Keratinocyte (primary cell): ENCODE measurements around the gene PCED1A. TPM values are rescaled to one million over a fixed set of nuclear protein-coding genes. Genes with fewer than 3 reads are reported as not detected.

ENCODE experiments used
- DNase-seq: peaks from one replicate; pipeline ENCODE4 v3.0.0-alpha.2; 2011; ENCODE audit warnings: low read depth, missing footprints, low spot score
- FAIRE-seq: peaks from 2 replicates; lab custom pipeline; 2011; peaks lifted over from hg19 to GRCh38; lab: Jason Lieb, UNC
- H2AFZ ChIP-seq: 2 replicates; pipeline ENCODE4 v1.6.0; 2012; ENCODE audit warnings: low read length, control low read depth, inconsistent platforms; ENCODE audit not compliant: control insufficient read depth
- H3K27ac ChIP-seq: 2 replicates; pipeline ENCODE4 v1.5.1; 2011; ENCODE audit warnings: low read length; ENCODE audit not compliant: control insufficient read depth, insufficient read depth
- H3K27me3 ChIP-seq: 3 replicates; pipeline ENCODE4 v1.6.0; 2011; ENCODE audit warnings: low read length; ENCODE audit not compliant: control insufficient read depth, insufficient read depth; ENCODE audit errors: extremely low read depth
- H3K36me3 ChIP-seq, 2 experiments: 2 replicates in 1 of 2; 3 replicates in 1 of 2; pipeline ENCODE4 v1.5.1; 2011; ENCODE audit warnings: low read length in 2 of 2, mild to moderate bottlenecking in 1 of 2; ENCODE audit not compliant: control insufficient read depth in 2 of 2, insufficient read depth in 2 of 2; ENCODE audit errors: extremely low read depth in 1 of 2
- H3K4me1 ChIP-seq: 3 replicates; pipeline ENCODE4 v1.5.1; 2011; ENCODE audit warnings: low read length; ENCODE audit not compliant: control insufficient read depth, insufficient read depth; ENCODE audit errors: extremely low read depth
- H3K4me2 ChIP-seq: 3 replicates; pipeline ENCODE4 v1.6.0; 2011; ENCODE audit warnings: low read depth, low read length; ENCODE audit not compliant: control insufficient read depth, insufficient read depth; ENCODE audit errors: extremely low read depth
- H3K4me3 ChIP-seq, 3 experiments: fragments of 200-600 bp in 1 of 3; sonication (generic) in 1 of 3; 2 replicates in 2 of 3; 3 replicates in 1 of 3; pipeline ENCODE4 v1.5.1; 2011 to 2016; ENCODE audit warnings: low read length in 3 of 3, mild to moderate bottlenecking in 3 of 3, control low read depth in 2 of 3, inconsistent platforms in 1 of 3, low read depth in 1 of 3, mixed read lengths in 1 of 3, mixed run types in 1 of 3, moderate library complexity in 1 of 3; ENCODE audit not compliant: control insufficient read depth in 2 of 3, insufficient read depth in 2 of 3; ENCODE audit errors: extremely low read depth in 1 of 3
- H3K79me2 ChIP-seq: 2 replicates; pipeline ENCODE4 v1.6.0; 2012; ENCODE audit warnings: low read length; ENCODE audit not compliant: control insufficient read depth, insufficient read depth
- H3K9ac ChIP-seq: 3 replicates; pipeline ENCODE4 v1.6.0; 2011; ENCODE audit warnings: low read length; ENCODE audit not compliant: control insufficient read depth, insufficient read depth; ENCODE audit errors: extremely low read depth
- H3K9me1 ChIP-seq: 3 replicates; pipeline ENCODE4 v1.6.0; 2011; ENCODE audit warnings: low read length; ENCODE audit not compliant: control insufficient read depth, insufficient read depth; ENCODE audit errors: extremely low read depth
- H3K9me3 ChIP-seq: 2 replicates; pipeline ENCODE4 v1.5.1; 2012; ENCODE audit warnings: low read depth, low read length; ENCODE audit not compliant: control insufficient read depth
- H4K20me1 ChIP-seq: 3 replicates; pipeline ENCODE4 v1.6.0; 2011; ENCODE audit warnings: low read length; ENCODE audit not compliant: control insufficient read depth, insufficient read depth; ENCODE audit errors: extremely low read depth
- EZH2 ChIP-seq: IDR thresholded peaks from one replicate; pipeline ENCODE4 v1.6.1; 2012; ENCODE audit warnings: inconsistent platforms, mild to moderate bottlenecking, low read length, moderate library complexity
- dilution Hi-C: fragments of 300-500 bp; cut with MboI; formaldehyde crosslinking; loops from one replicate; pipeline ENCODE4 v1.7.0; 2020; ENCODE audit warnings: low sequenced_read_pairs; ENCODE audit not compliant: extremely low pct_ligation_motif_present
- polyA plus RNA-seq, 5 experiments: library from polyadenylated mRNA; depleted of rRNA in 3 of 5; stranded (reverse) in 3 of 5; stranded (forward) in 1 of 5; unstranded in 1 of 5; fragments of >200 nt; gene quantifications; 1 replicate in 1 of 5; 2 replicates in 3 of 5; 3 replicates in 1 of 5; pipeline versions ENCODE4 v1.2.1 to v1.2.3, GENCODE V29; 2011 to 2012; ENCODE audit warnings: missing spikeins in 2 of 5, low read depth in 1 of 5, low replicate concordance in 1 of 5
- TF ChIP-seq, protein P1 (sequence below), 3 experiments: IDR thresholded peaks in 1 of 3; conservative IDR thresholded peaks in 1 of 3; optimal IDR thresholded peaks in 1 of 3; 2 replicates in 2 of 3; 3 replicates in 1 of 3; pipeline versions ENCODE3 to v1.5.1; 2011; ENCODE audit warnings: low read length in 3 of 3, mild to moderate bottlenecking in 3 of 3, moderate library complexity in 2 of 3, control low read depth in 1 of 3, inconsistent platforms in 1 of 3; ENCODE audit not compliant: insufficient read depth in 2 of 3; ENCODE audit errors: extremely low read depth in 1 of 3

PCED1A gene
- polyA plus RNA-seq, 1 donor (not counting 4 experiments of a cell fraction or from before 2014, with no cell fraction given), result 5.6 TPM

- TF ChIP-seq, protein P1, sequence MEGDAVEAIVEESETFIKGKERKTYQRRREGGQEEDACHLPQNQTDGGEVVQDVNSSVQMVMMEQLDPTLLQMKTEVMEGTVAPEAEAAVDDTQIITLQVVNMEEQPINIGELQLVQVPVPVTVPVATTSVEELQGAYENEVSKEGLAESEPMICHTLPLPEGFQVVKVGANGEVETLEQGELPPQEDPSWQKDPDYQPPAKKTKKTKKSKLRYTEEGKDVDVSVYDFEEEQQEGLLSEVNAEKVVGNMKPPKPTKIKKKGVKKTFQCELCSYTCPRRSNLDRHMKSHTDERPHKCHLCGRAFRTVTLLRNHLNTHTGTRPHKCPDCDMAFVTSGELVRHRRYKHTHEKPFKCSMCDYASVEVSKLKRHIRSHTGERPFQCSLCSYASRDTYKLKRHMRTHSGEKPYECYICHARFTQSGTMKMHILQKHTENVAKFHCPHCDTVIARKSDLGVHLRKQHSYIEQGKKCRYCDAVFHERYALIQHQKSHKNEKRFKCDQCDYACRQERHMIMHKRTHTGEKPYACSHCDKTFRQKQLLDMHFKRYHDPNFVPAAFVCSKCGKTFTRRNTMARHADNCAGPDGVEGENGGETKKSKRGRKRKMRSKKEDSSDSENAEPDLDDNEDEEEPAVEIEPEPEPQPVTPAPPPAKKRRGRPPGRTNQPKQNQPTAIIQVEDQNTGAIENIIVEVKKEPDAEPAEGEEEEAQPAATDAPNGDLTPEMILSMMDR (optimal IDR thresholded peaks at IDR 0.05 in 1 of 3, IDR thresholded peaks at IDR 0.05 in 1 of 3, conservative IDR thresholded peaks at IDR 0.05 in 1 of 3; ENCODE audit: extremely low read depth in 1 of 3, insufficient read depth in 2 of 3, low read length in 3 of 3), result no peak
- TF ChIP-seq EZH2, result no peak
- Histone ChIP-seq H2AFZ (no peak overlapping the region), H3K9me1 (no peaks in the 10 kb centered on the region), H3K36me3 (no peaks in the 10 kb centered on the region), H3K9me3 (no peaks in the 10 kb centered on the region), H3K27ac (no peak overlapping the region), H3K79me2 (peaks cover 29% of the 10 kb centered on the region), H3K27me3 (peaks cover 3% of the 10 kb centered on the region), H3K4me3 (peak overlapping the region; percentile 91 to 96 (median 92)), H3K4me1 (peaks cover 30% of the 10 kb centered on the region), H4K20me1 (peaks cover 2% of the 10 kb centered on the region), H3K4me2 (peak overlapping the region; percentile 92), H3K9ac (peak overlapping the region; percentile 81)
- no peak for FAIRE-seq
- DNase-seq, result no peak
- dilution Hi-C loops, result no loop called here
Measured at GRCh38 chr20:2874456-2874855, 34.0 kb upstream of the PCED1A start.

- dilution Hi-C loops, result no loop called here
- Histone ChIP-seq H2AFZ (peak overlapping the region; percentile 23), H4K20me1 (peaks cover 2% of the 10 kb centered on the region), H3K36me3 (no peaks in the 10 kb centered on the region), H3K9me3 (no peaks in the 10 kb centered on the region), H3K4me3 (peak overlapping the region; percentile 91 to 96 (median 92)), H3K27me3 (peaks cover 3% of the 10 kb centered on the region), H3K4me2 (peak overlapping the region; percentile 92), H3K27ac (peak overlapping the region; percentile 45), H3K79me2 (peaks cover 28% of the 10 kb centered on the region), H3K9ac (peak overlapping the region; percentile 81), H3K4me1 (peaks cover 24% of the 10 kb centered on the region), H3K9me1 (no peaks in the 10 kb centered on the region)
- FAIRE-seq (no peak), DNase-seq (no peak)
- no peak for TF ChIP-seq EZH2
- TF ChIP-seq, protein P1 (optimal IDR thresholded peaks at IDR 0.05 in 1 of 3, IDR thresholded peaks at IDR 0.05 in 1 of 3, conservative IDR thresholded peaks at IDR 0.05 in 1 of 3; ENCODE audit: extremely low read depth in 1 of 3, insufficient read depth in 2 of 3, low read length in 3 of 3), result no peak
Measured at GRCh38 chr20:2873747-2874041, 33.2 kb upstream of the PCED1A start.
